GM12878 (cell line): ENCODE measurements around the gene SEPHS2. TPM values are rescaled to one million over a fixed set of nuclear protein-coding genes. Genes with fewer than 3 reads are reported as not detected.

Experiments used
- ATAC-seq: fragments of 200-7000 bp; cut with Tn5 transposase; 3 replicates; pipeline ENCODE4 v1.9.1; 2020; ENCODE audit warnings: mild to moderate bottlenecking, moderate library complexity
- BruUV-seq: library from RNA; stranded (reverse); fragments of 400-500 nt; replicated peaks from 2 replicates; lab custom pipeline; 2021; lab: Mats Ljungman, UMichigan
- CTCF ChIA-PET: fragments of 300-600 bp; sonication (Branson Sonifier 250); formaldehyde crosslinking; extraction: SDS; loops from one replicate; lab custom pipeline; 2021; ENCODE audit warnings: inconsistent platforms; lab: Yijun Ruan, JAX
- POLR2A ChIA-PET: fragments of 350-600 bp; formaldehyde crosslinking; extraction: SDS; loops from one replicate; lab custom pipeline; 2021; ENCODE audit warnings: inconsistent platforms; lab: Charles Lee
- RAD21 ChIA-PET: fragments of 300-600 bp; sonication (Branson Sonifier 250); formaldehyde crosslinking; loops from one replicate; lab custom pipeline; 2023; ENCODE audit warnings: antibody characterized with exemption; ENCODE audit not compliant: unreplicated experiment; lab: Charles Lee
- SMC1A ChIA-PET: fragments of 300-600 bp; sonication (Branson Sonifier 250); formaldehyde crosslinking; loops from one replicate; lab custom pipeline; 2023; ENCODE audit not compliant: unreplicated experiment, uncharacterized antibody; lab: Charles Lee
- DNase-seq: peaks from one replicate; pipeline ENCODE4 v3.0.0-alpha.2; 2011; ENCODE audit warnings: low read depth, low spot score
- FAIRE-seq: peaks from 3 replicates; lab custom pipeline; 2011; peaks lifted over from hg19 to GRCh38; lab: Jason Lieb, UNC
- H2AFZ ChIP-seq: 2 replicates; pipeline ENCODE4 v1.6.0; 2011; ENCODE audit warnings: low read depth, low read length, control low read depth; ENCODE audit not compliant: control insufficient read depth
- H3K27ac ChIP-seq: 2 replicates; pipeline ENCODE4 v1.5.1; 2011; ENCODE audit warnings: control low read depth; ENCODE audit not compliant: control insufficient read depth, insufficient read depth
- H3K27me3 ChIP-seq, 2 experiments: replicated peaks in 1 of 2; 2 replicates each; pipeline versions ENCODE4 v1.6.0 to v1.6.1; 2011; ENCODE audit warnings: low read length in 1 of 2; ENCODE audit not compliant: control insufficient read depth in 2 of 2, insufficient read depth in 2 of 2
- H3K36me3 ChIP-seq, 2 experiments: 2 replicates each; pipeline ENCODE4 v1.5.1; 2011; ENCODE audit warnings: low read length in 1 of 2; ENCODE audit not compliant: control insufficient read depth in 2 of 2, insufficient read depth in 2 of 2
- H3K4me1 ChIP-seq: 2 replicates; pipeline ENCODE4 v1.6.1; 2011; ENCODE audit warnings: mild to moderate bottlenecking, low read length, moderate library complexity, mixed read lengths; ENCODE audit not compliant: control insufficient read depth, insufficient read depth
- H3K4me2 ChIP-seq: 2 replicates; pipeline ENCODE4 v1.6.0; 2011; ENCODE audit warnings: control low read depth; ENCODE audit not compliant: control insufficient read depth, insufficient read depth
- H3K4me3 ChIP-seq: fragments of 200-600 bp; sonication (generic); 2 replicates; pipeline ENCODE4 v1.5.1; 2016
- H3K79me2 ChIP-seq: 2 replicates; pipeline ENCODE4 v1.6.0; 2011; ENCODE audit warnings: low read length; ENCODE audit not compliant: control insufficient read depth, insufficient read depth
- H3K9ac ChIP-seq: 2 replicates; pipeline ENCODE4 v1.8.0; 2011; ENCODE audit warnings: low read length, control low read depth, mixed read lengths; ENCODE audit not compliant: control insufficient read depth, insufficient read depth
- H3K9me3 ChIP-seq: replicated peaks from 3 replicates; pipeline ENCODE4 v1.5.1; 2011; ENCODE audit warnings: mild to moderate bottlenecking, low read length; ENCODE audit not compliant: control insufficient read depth, insufficient read depth
- H4K20me1 ChIP-seq: 2 replicates; pipeline ENCODE4 v1.6.0; 2011; ENCODE audit not compliant: control insufficient read depth, insufficient read depth
- BACH1 ChIP-seq: fragments of 450-650 bp; IDR thresholded peaks from 2 replicates; pipeline ENCODE4 v1.6.1; 2017; ENCODE audit warnings: mild to moderate bottlenecking, borderline replicate concordance
- CBX5 ChIP-seq: sonication (generic); IDR thresholded peaks from 2 replicates; pipeline ENCODE4 v1.6.1; 2016; ENCODE audit warnings: low read depth, moderate library complexity, mild to moderate bottlenecking, inconsistent platforms
- CREM ChIP-seq: IDR thresholded peaks from 2 replicates; pipeline ENCODE4 v1.6.1; 2014; ENCODE audit warnings: antibody characterized with exemption, low read depth
- CTCF ChIP-seq, 3 experiments: IDR thresholded peaks in 2 of 3; conservative IDR thresholded peaks in 1 of 3; 2 replicates each; pipeline ENCODE4 v1.5.1; 2011; ENCODE audit warnings: low read depth in 3 of 3, low read length in 3 of 3, mild to moderate bottlenecking in 3 of 3, control low read depth in 2 of 3, moderate library complexity in 2 of 3, inconsistent platforms in 1 of 3, mixed read lengths in 1 of 3; ENCODE audit not compliant: control insufficient read depth in 2 of 3, insufficient read depth in 1 of 3; ENCODE audit errors: extremely low read depth in 1 of 3
- EP300 ChIP-seq, 2 experiments: fragments of 150-350 bp in 1 of 2; IDR thresholded peaks; 2 replicates each; pipeline ENCODE4 v1.6.1; 2011 to 2012; ENCODE audit warnings: low read depth in 2 of 2, low read length in 2 of 2, borderline replicate concordance in 1 of 2, improper control_type of control experiment in 1 of 2, inconsistent platforms in 1 of 2; ENCODE audit not compliant: control insufficient read depth in 1 of 2
- EZH2 ChIP-seq: IDR thresholded peaks from 2 replicates; pipeline ENCODE4 v1.6.1; 2012; ENCODE audit warnings: low read depth, mild to moderate bottlenecking, control low read depth, inconsistent platforms, low read length, borderline replicate concordance; ENCODE audit not compliant: control insufficient read depth
- FOXK2 ChIP-seq: fragments of 450-650 bp; IDR thresholded peaks from 2 replicates; pipeline ENCODE4 v1.6.1; 2017; ENCODE audit warnings: mild to moderate bottlenecking, moderate library complexity
- GATAD2B ChIP-seq: fragments of 450-650 bp; conservative IDR thresholded peaks from 2 replicates; pipeline ENCODE4 v1.6.1; 2017; ENCODE audit warnings: low read depth, mild to moderate bottlenecking, moderate library complexity
- HDAC2 ChIP-seq: fragments of 200-600 bp; sonication (generic); IDR thresholded peaks from 2 replicates; pipeline ENCODE4 v1.6.1; 2017
- HDGF ChIP-seq: fragments of 450-650 bp; IDR thresholded peaks from 2 replicates; pipeline ENCODE4 v1.6.1; 2016; ENCODE audit warnings: antibody characterized with exemption
- IKZF2 ChIP-seq, 2 experiments: fragments of 450-650 bp; IDR thresholded peaks; 2 replicates each; pipeline ENCODE4 v1.6.1; 2017; ENCODE audit warnings: mild to moderate bottlenecking in 2 of 2, moderate library complexity in 2 of 2
- MYC ChIP-seq: IDR thresholded peaks from 2 replicates; pipeline ENCODE4 v1.6.1; 2011; ENCODE audit warnings: mild to moderate bottlenecking, low read length, moderate library complexity, inconsistent platforms; ENCODE audit not compliant: insufficient read depth, insufficient replicate concordance, insufficient read length, severe bottlenecking
- PAX5 ChIP-seq: IDR thresholded peaks from 2 replicates; pipeline ENCODE4 v1.6.1; 2011; ENCODE audit warnings: low read depth, low read length, borderline replicate concordance
- PKNOX1 ChIP-seq: fragments of 450-650 bp; IDR thresholded peaks from 2 replicates; pipeline ENCODE4 v1.6.1; 2016; ENCODE audit warnings: mild to moderate bottlenecking
- POLR2AphosphoS2 ChIP-seq: IDR thresholded peaks from 2 replicates; pipeline ENCODE4 v1.6.1; 2011; ENCODE audit warnings: low read depth, mild to moderate bottlenecking, low read length, improper control_type of control experiment, moderate library complexity
- POU2F2 ChIP-seq: IDR thresholded peaks from 3 replicates; pipeline ENCODE4 v1.6.1; 2011; ENCODE audit warnings: low read depth, mild to moderate bottlenecking, low read length, borderline replicate concordance
- RELA ChIP-seq: fragments of 450-650 bp; IDR thresholded peaks from 2 replicates; pipeline ENCODE4 v1.8.0; 2014; ENCODE audit warnings: borderline replicate concordance; ENCODE audit not compliant: partially characterized antibody
- TCF12 ChIP-seq: IDR thresholded peaks from 2 replicates; pipeline ENCODE4 v1.6.1; 2011; ENCODE audit warnings: low read depth, mild to moderate bottlenecking, low read length
- ZSCAN29 ChIP-seq: fragments of 450-650 bp; IDR thresholded peaks from 2 replicates; pipeline ENCODE4 v1.6.1; 2017; ENCODE audit warnings: mild to moderate bottlenecking, moderate library complexity
- WGBS: methylation state at CpG from one replicate; pipeline ENCODE4 v1.1.6; 2016; ENCODE audit warnings: low lambda C conversion rate; ENCODE audit not compliant: insufficient replicate concordance, insufficient coverage; ENCODE audit errors: missing lambda C conversion rate; 5-methylcytosine and 5-hydroxymethylcytosine counted together
- in situ Hi-C: fragments of 300-500 bp; cut with MboI; formaldehyde crosslinking; loops from 9 replicates; pipeline ENCODE4 v1.14.3; 2018; ENCODE audit warnings: mixed read lengths
- intact Hi-C: fragments of 100-400 bp; cut with micrococcal nuclease; formaldehyde crosslinking; loops from one replicate; pipeline ENCODE4 v1.14.2; 2022; ENCODE audit not compliant: unreplicated experiment
- polyA plus RNA-seq, 11 experiments: library from polyadenylated mRNA; depleted of rRNA in 4 of 11; unstranded in 6 of 11; stranded (reverse) in 5 of 11; fragments of >200 nt; fragmentation: Nextera tagmentation in 4 of 11; fragmentation: Illumina TruSeq in 1 of 11; extraction: Ambion mirVana in 4 of 11; extraction: Trizol in 1 of 11; gene quantifications; 1 replicate in 1 of 11; 2 replicates in 10 of 11; pipeline versions ENCODE4 v1.2.1 to v1.2.3, GENCODE V29; 2011 to 2016; ENCODE audit warnings: inconsistent platforms in 2 of 11, missing spikeins in 2 of 11, low read depth in 1 of 11
- total RNA-seq, 4 experiments: library from RNA; depleted of rRNA in 3 of 4; stranded (reverse); fragments of >200 nt in 3 of 4; fragmentation: Illumina TruSeq in 1 of 4; extraction: Trizol in 1 of 4; gene quantifications; 2 replicates each; pipeline versions ENCODE4 v1.2.1 to v1.2.3, GENCODE V29; 2013 to 2021
- TF ChIP-seq, protein P1 (sequence below): IDR thresholded peaks from 2 replicates; pipeline ENCODE4 v1.6.1; 2012; ENCODE audit warnings: low read length, inconsistent platforms

Gene SEPHS2
- total and polyA plus RNA-seq, 10 of the 15 experiments (the other 5 are each of a cell fraction or from before 2014, with no cell fraction given) = 21.6 to 99.8 (median 72.9) TPM

DNA sequence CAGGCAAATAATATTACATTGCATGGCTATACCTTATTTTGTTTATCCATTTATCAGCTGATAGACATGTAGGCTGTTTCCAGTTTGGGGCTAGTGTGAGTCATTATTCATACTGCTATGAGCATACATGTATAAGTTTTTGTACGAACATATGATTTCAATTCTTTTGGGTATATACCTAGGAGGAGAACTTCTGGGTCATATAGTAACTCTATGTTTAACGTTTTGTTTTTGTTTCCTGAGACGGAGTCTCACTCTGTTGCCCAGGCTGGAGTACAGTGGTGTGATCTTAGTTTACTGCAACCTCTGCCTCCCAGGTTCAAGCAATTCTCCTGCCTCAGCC, 24.5 kb upstream of the SEPHS2 start:
- POLR2A ChIA-PET = interaction anchor here (0.8 to 11.0 kb wide), 5 partner anchors 10 to 44 kb away, joined by 3 to 367 read pairs (median 3); partner anchors contain the start of gene DCTPP1
- DNase-seq = no peak
- H3K9me3 ChIP-seq = no peaks in the 10 kb centered on the region; the same call in 2 of the 3 replicates
- in situ Hi-C loops (loop anchor here (25.0 kb wide), 1 partner anchor 1417 kb away; no protein-coding TSS in a partner anchor), intact Hi-C loops (no loop called here)
- no peak overlapping the region for H2AFZ ChIP-seq
- 8% methylated on average over 3 of the region's 3 CpGs for WGBS
- peaks cover 37% of the 10 kb centered on the region for H3K4me1 ChIP-seq
- RAD21 ChIA-PET = interaction anchor here (0.6 to 11.0 kb wide), 4 partner anchors 11 to 39 kb away, joined by 3 to 307 read pairs (median 28); partner anchors contain the start of gene DCTPP1
- H3K4me2 ChIP-seq = peak overlapping the region; percentile 64
- H3K36me3 ChIP-seq = peaks cover 4% of the 10 kb centered on the region in 2 experiments; a peak in 2 of 4 replicates
- peak overlapping the region; percentile 90 for H3K27ac ChIP-seq
- SMC1A ChIA-PET = interaction anchor here (0.6 to 11.2 kb wide), 4 partner anchors 17 to 88 kb away, joined by 3 to 431 read pairs (median 28); partner anchors contain the start of genes DCTPP1, SEPHS2, ZNF747 and ZNF764
- H3K9ac ChIP-seq = peak overlapping the region; percentile 59; the same call in 1 of the 2 replicates
- H3K27me3 ChIP-seq = no peaks in the 10 kb centered on the region
- CTCF ChIA-PET = interaction anchor here (1.1 to 7.5 kb wide), 4 partner anchors 11 to 40 kb away, joined by 4 to 125 read pairs (median 21); partner anchors contain the start of gene DCTPP1
- H3K4me3 ChIP-seq = no peak overlapping the region
- no peak for FAIRE-seq
- TF ChIP-seq CTCF (IDR thresholded peaks at IDR 0.05 in 2 of 3, conservative IDR thresholded peaks at IDR 0.05 in 1 of 3; ENCODE audit: control insufficient read depth in 2 of 3, extremely low read depth in 1 of 3, insufficient read depth in 1 of 3, low read depth in 3 of 3, low read length in 3 of 3) (no peak), RELA (no peak), CREM (0 out of 2 replicates have a peak, but pooled peaks have one; percentile 16), BACH1 (no peak), ZSCAN29 (no peak), TCF12 (no peak), PAX5 (no peak), IKZF2 (IDR thresholded peaks at IDR 0.05) (no peak), POLR2AphosphoS2 (no peak), EZH2 (no peak), POU2F2 (no peak), CBX5 (no peak), MYC (no peak), PKNOX1 (0 out of 2 replicates have a peak, but pooled peaks have one; percentile 3), HDAC2 (no peak), GATAD2B (0 out of 2 replicates have a peak, but pooled peaks have one; percentile 1), EP300 (IDR thresholded peaks at IDR 0.05; ENCODE audit: borderline replicate concordance in 1 of 2, control insufficient read depth in 1 of 2, low read depth in 2 of 2, low read length in 2 of 2) (no peak), FOXK2 (no peak), HDGF (no peak)
- TF ChIP-seq, protein P1, sequence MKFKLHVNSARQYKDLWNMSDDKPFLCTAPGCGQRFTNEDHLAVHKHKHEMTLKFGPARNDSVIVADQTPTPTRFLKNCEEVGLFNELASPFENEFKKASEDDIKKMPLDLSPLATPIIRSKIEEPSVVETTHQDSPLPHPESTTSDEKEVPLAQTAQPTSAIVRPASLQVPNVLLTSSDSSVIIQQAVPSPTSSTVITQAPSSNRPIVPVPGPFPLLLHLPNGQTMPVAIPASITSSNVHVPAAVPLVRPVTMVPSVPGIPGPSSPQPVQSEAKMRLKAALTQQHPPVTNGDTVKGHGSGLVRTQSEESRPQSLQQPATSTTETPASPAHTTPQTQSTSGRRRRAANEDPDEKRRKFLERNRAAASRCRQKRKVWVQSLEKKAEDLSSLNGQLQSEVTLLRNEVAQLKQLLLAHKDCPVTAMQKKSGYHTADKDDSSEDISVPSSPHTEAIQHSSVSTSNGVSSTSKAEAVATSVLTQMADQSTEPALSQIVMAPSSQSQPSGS = no peak
- BruUV-seq = no TSS peak
- no peaks in the 10 kb centered on the region for H4K20me1 ChIP-seq
- H3K79me2 ChIP-seq = peaks cover 25% of the 10 kb centered on the region
- peak; percentile 2 for ATAC-seq
